Measurements from ENCODE around the gene PRXL2B. TPM values are rescaled to one million over a fixed set of nuclear protein-coding genes. Genes with fewer than 3 reads are reported as not detected.
"Not testable (repeated sequence)": the region's sequence is repeated elsewhere in the genome, so short reads cannot be mapped to it uniquely, and the experiment has no call there.

PRXL2B gene
- total RNA-seq, 2 experiments from 2014 or later: 35.6 to 40.6 TPM

GRCh38 chr1:2552189-2552588, 34.4 kb upstream of the PRXL2B start:
- ATAC-seq: no peak
- Mint-ChIP-seq H3K27ac (no peak overlapping the region), H3K36me3 (ENCODE audit: low read depth) (peaks cover 15% of the 10 kb centered on the region), H3K4me3 (no peak overlapping the region), H3K4me1 (ENCODE audit: low read depth) (peaks cover 51% of the 10 kb centered on the region), H3K27me3 (ENCODE audit: low read depth) (no peaks in the 10 kb centered on the region), H3K9me3 (ENCODE audit: insufficient read depth) (no peaks in the 10 kb centered on the region)
- ChIA-PET CTCF (no interaction called here), POLR2A (interaction anchor here (0.7 kb wide), 1 partner anchor 33 kb away, joined by 4 read pairs; no protein-coding TSS in a partner anchor)
- no peak for DNase-seq

GRCh38 chr1:2553076-2553475, 33.5 kb upstream of the PRXL2B start:
- H3K27me3 Mint-ChIP-seq (ENCODE audit: low read depth); ATAC-seq; H3K9me3 Mint-ChIP-seq (ENCODE audit: insufficient read depth); POLR2A ChIA-PET; CTCF ChIA-PET; H3K4me3 Mint-ChIP-seq; DNase-seq; H3K27ac Mint-ChIP-seq: not testable (repeated sequence)
- Mint-ChIP-seq H3K4me1 (ENCODE audit: low read depth) (peaks cover 55% of the 10 kb centered on the region), H3K36me3 (ENCODE audit: low read depth) (peaks cover 20% of the 10 kb centered on the region)

- peaks cover 25% of the 10 kb centered on the region for H3K36me3 Mint-ChIP-seq (ENCODE audit: low read depth)
- no peak for ATAC-seq
- H3K4me1 Mint-ChIP-seq (ENCODE audit: low read depth): peaks cover 54% of the 10 kb centered on the region
- CTCF ChIA-PET: interaction anchor here (3.8 kb wide), 1 partner anchor 31 kb away, joined by 42 read pairs; the partner anchor contains the start of gene PRXL2B
- H3K27me3 Mint-ChIP-seq (ENCODE audit: low read depth): no peaks in the 10 kb centered on the region
- DNase-seq: no peak
- peak overlapping the region; percentile 97 for H3K4me3 Mint-ChIP-seq
- no peaks in the 10 kb centered on the region for H3K9me3 Mint-ChIP-seq (ENCODE audit: insufficient read depth)
- peak overlapping the region; percentile 98 for H3K27ac Mint-ChIP-seq
- POLR2A ChIA-PET: interaction anchor here (3.3 kb wide), 1 partner anchor 31 kb away, joined by 130 read pairs; the partner anchor contains the start of gene PRXL2B
These were observed 32.5 kb upstream of the PRXL2B start for GRCh38 chr1:2553871-2554620.

- no peaks in the 10 kb centered on the region for H3K27me3 Mint-ChIP-seq (ENCODE audit: low read depth)
- peaks cover 24% of the 10 kb centered on the region for H3K36me3 Mint-ChIP-seq (ENCODE audit: low read depth)
- peaks cover 50% of the 10 kb centered on the region for H3K4me1 Mint-ChIP-seq (ENCODE audit: low read depth)
- ChIA-PET POLR2A (interaction anchor here (2.9 to 4.9 kb wide), 4 partner anchors 8 to 139 kb away, joined by 12 to 130 read pairs (median 59); partner anchors contain the start of gene PRXL2B), CTCF (interaction anchor here (2.5 to 3.8 kb wide), 3 partner anchors 23 to 139 kb away, joined by 13 to 42 read pairs (median 19); partner anchors contain the start of gene PRXL2B)
- no peaks in the 10 kb centered on the region for H3K9me3 Mint-ChIP-seq (ENCODE audit: insufficient read depth)
- DNase-seq (peak; percentile 77), ATAC-seq (peak; percentile 25)
- H3K4me3 Mint-ChIP-seq: peak overlapping the region; percentile 97
- H3K27ac Mint-ChIP-seq: peak overlapping the region; percentile 98
These were observed 31.8 kb upstream of the PRXL2B start for GRCh38 chr1:2554621-2555387.

- ChIA-PET CTCF (interaction anchor here (1.0 to 3.8 kb wide), 11 partner anchors 8 to 361 kb away, joined by 3 to 42 read pairs (median 6); partner anchors contain the start of genes FAAP20, PANK4 and PRXL2B), POLR2A (interaction anchor here (0.8 to 4.9 kb wide), 16 partner anchors 9 to 361 kb away, joined by 3 to 130 read pairs (median 5); partner anchors contain the start of genes FAAP20, MORN1, PANK4 and PRXL2B)
- Mint-ChIP-seq H3K27ac (peak overlapping the region; percentile 98), H3K9me3 (ENCODE audit: insufficient read depth) (no peaks in the 10 kb centered on the region), H3K4me3 (peak overlapping the region; percentile 97), H3K36me3 (ENCODE audit: low read depth) (peaks cover 23% of the 10 kb centered on the region), H3K4me1 (ENCODE audit: low read depth) (peaks cover 48% of the 10 kb centered on the region), H3K27me3 (ENCODE audit: low read depth) (no peaks in the 10 kb centered on the region)
- DNase-seq (peak; percentile 92), ATAC-seq (peak; percentile 60)
These were observed 30.8 kb upstream of the PRXL2B start for GRCh38 chr1:2555634-2556276.

- Mint-ChIP-seq H3K4me1 (ENCODE audit: low read depth) (peaks cover 46% of the 10 kb centered on the region), H3K27me3 (ENCODE audit: low read depth) (no peaks in the 10 kb centered on the region), H3K36me3 (ENCODE audit: low read depth) (peaks cover 25% of the 10 kb centered on the region), H3K27ac (peak within 1 kb of the TSS; percentile 98), H3K4me3 (peak within 1 kb of the TSS; percentile 97), H3K9me3 (ENCODE audit: insufficient read depth) (no peaks in the 10 kb centered on the region)
- ATAC-seq (peak; percentile 77), DNase-seq (peak; percentile 90)
- ChIA-PET CTCF (interaction anchor here (1.0 to 3.8 kb wide), 11 partner anchors 9 to 362 kb away, joined by 3 to 42 read pairs (median 6); partner anchors contain the start of genes FAAP20, PANK4 and PRXL2B), POLR2A (interaction anchor here (0.8 to 4.9 kb wide), 16 partner anchors 9 to 361 kb away, joined by 3 to 130 read pairs (median 5); partner anchors contain the start of genes FAAP20, MORN1, PANK4 and PRXL2B)
These were observed 30.3 kb upstream of the PRXL2B start, which contains the start of gene TNFRSF14 for GRCh38 chr1:2556277-2556677. TSS of gene TNFRSF14 (plus strand) at chr1:2556371. CDS start at chr1:2556665, 294 bp downstream.

- ChIA-PET POLR2A (interaction anchor here (0.9 to 4.9 kb wide), 13 partner anchors 8 to 362 kb away, joined by 3 to 130 read pairs (median 7); partner anchors contain the start of genes FAAP20, MORN1, PANK4 and PRXL2B), CTCF (interaction anchor here (1.1 to 3.8 kb wide), 10 partner anchors 8 to 142 kb away, joined by 3 to 42 read pairs (median 8); partner anchors contain the start of genes PANK4 and PRXL2B)
- DNase-seq: peak; percentile 77
- Mint-ChIP-seq H3K27ac (peak overlapping the region; percentile 98), H3K4me3 (peak overlapping the region; percentile 97), H3K27me3 (ENCODE audit: low read depth) (no peaks in the 10 kb centered on the region), H3K9me3 (ENCODE audit: insufficient read depth) (no peaks in the 10 kb centered on the region), H3K4me1 (ENCODE audit: low read depth) (peaks cover 47% of the 10 kb centered on the region), H3K36me3 (ENCODE audit: low read depth) (peaks cover 28% of the 10 kb centered on the region)
- peak; percentile 17 for ATAC-seq
These were observed 29.7 kb upstream of the PRXL2B start for GRCh38 chr1:2556678-2557481.

GRCh38 chr1:2557482-2558400, 28.8 kb upstream of the PRXL2B start:
- Mint-ChIP-seq H3K4me1 (ENCODE audit: low read depth) (peaks cover 47% of the 10 kb centered on the region), H3K27me3 (ENCODE audit: low read depth) (no peaks in the 10 kb centered on the region), H3K27ac (peak overlapping the region; percentile 98), H3K36me3 (ENCODE audit: low read depth) (peaks cover 28% of the 10 kb centered on the region), H3K9me3 (ENCODE audit: insufficient read depth) (no peaks in the 10 kb centered on the region), H3K4me3 (peak overlapping the region; percentile 97)
- DNase-seq: no peak
- ATAC-seq: no peak
- CTCF ChIA-PET: interaction anchor here (1.4 to 3.8 kb wide), 4 partner anchors 10 to 32 kb away, joined by 3 to 42 read pairs (median 18); partner anchors contain the start of genes PANK4 and PRXL2B
- POLR2A ChIA-PET: interaction anchor here (1.0 to 4.9 kb wide), 8 partner anchors 9 to 142 kb away, joined by 3 to 130 read pairs (median 10); partner anchors contain the start of genes PANK4 and PRXL2B

- ChIA-PET POLR2A (interaction anchor here (1.0 to 4.9 kb wide), 3 partner anchors 11 to 26 kb away, joined by 3 to 60 read pairs (median 5); no protein-coding TSS in a partner anchor), CTCF (no interaction called here)
- peaks cover 47% of the 10 kb centered on the region for H3K4me1 Mint-ChIP-seq (ENCODE audit: low read depth)
- H3K27me3 Mint-ChIP-seq (ENCODE audit: low read depth): no peaks in the 10 kb centered on the region
- H3K4me3 Mint-ChIP-seq: peak overlapping the region; percentile 97
- H3K9me3 Mint-ChIP-seq (ENCODE audit: insufficient read depth): no peaks in the 10 kb centered on the region
- ATAC-seq: no peak
- H3K36me3 Mint-ChIP-seq (ENCODE audit: low read depth): peaks cover 28% of the 10 kb centered on the region
- no peak for DNase-seq
- H3K27ac Mint-ChIP-seq: peak overlapping the region; percentile 43
These were observed 28.2 kb upstream of the PRXL2B start for GRCh38 chr1:2558420-2558819.

All from activated CD8-positive, alpha-beta T cell treated with anti-CD3 and anti-CD28 coated beads, Interleukin-2, amount 10 ng/mL, durations not matched to agents 7 days and 5 days (primary cell).